Right cardiac atrium (tissue), 5 donors: ENCODE data around the gene TMEM161A. TPM values are rescaled to one million over a fixed set of nuclear protein-coding genes. Genes with fewer than 3 reads are reported as not detected.

Experiments used
- polyA plus RNA-seq: library from polyadenylated mRNA; stranded (reverse); fragments of 200-250 nt; gene quantifications from one replicate; pipeline ENCODE4 v1.2.3, GENCODE V29; 2013
- total RNA-seq, 4 donors: library from RNA; stranded (reverse); fragmentation: NEBNext Ultra II Directional; extraction: Animal tissue kit (Norgen Biotek cat#: 25700); gene quantifications; one replicate each; pipeline ENCODE4 v1.2.1, GENCODE V29; 2021
- donor health status: healthy with polysubstance abuse.
- donor health status: DM: no; HTN: yes; CAD: no.
- donor health status: DM: no; HTN: no; CAD: no.
- donor health status: DM: no; HTN: yes; CAD: no; lungs with severe emphysema.
- donor health status: DM: yes; HTN: yes; CAD: no.

Gene TMEM161A
- total and polyA plus RNA-seq, 5 donors: 14.0 to 27.0 (median 19.5) TPM

Other genes starting within 250 kb of the TMEM161A start
- gene CERS1, start 242.3 kb downstream of the TMEM161A start, total RNA-seq: 1 to 10 TPM; 1.1 to 1.9 (median 1.6) TPM
- 1.1 TPM for gene CERS1, start 242.3 kb downstream of the TMEM161A start, polyA plus RNA-seq
- 100 to 1,000 TPM; 108 to 157 (median 146) TPM for gene COPE, start 219.1 kb downstream of the TMEM161A start, total RNA-seq
- 180 TPM for gene COPE, start 219.1 kb downstream of the TMEM161A start, polyA plus RNA-seq
- gene DDX49, start 218.8 kb downstream of the TMEM161A start, total RNA-seq: 10 to 100 TPM; 21.2 to 30.5 (median 27.2) TPM
- gene DDX49, start 218.8 kb downstream of the TMEM161A start, polyA plus RNA-seq: 30.7 TPM
- 10 to 100 TPM; 10.2 to 14.9 (median 12.4) TPM for gene HOMER3, start 197.3 kb downstream of the TMEM161A start, total RNA-seq
- gene HOMER3, start 197.3 kb downstream of the TMEM161A start, polyA plus RNA-seq: 26.5 TPM
- 10 to 100 TPM; 50.3 to 77.7 (median 71.0) TPM for gene SUGP2, start 105.0 kb downstream of the TMEM161A start, total RNA-seq
- 48.3 TPM for gene SUGP2, start 105.0 kb downstream of the TMEM161A start, polyA plus RNA-seq
- gene ARMC6, start 104.9 kb downstream of the TMEM161A start, total RNA-seq: 10 to 100 TPM; 12.1 to 14.7 (median 13.8) TPM
- 16.7 TPM for gene ARMC6, start 104.9 kb downstream of the TMEM161A start, polyA plus RNA-seq
- gene SLC25A42, start 74.5 kb downstream of the TMEM161A start, total RNA-seq: 10 to 100 TPM; 13.4 to 18.7 (median 13.7) TPM
- gene SLC25A42, start 74.5 kb downstream of the TMEM161A start, polyA plus RNA-seq: 15.7 TPM
- gene MEF2B, start 31.8 kb upstream of the TMEM161A start, total RNA-seq: 1 to 10 TPM in 1 of 4 donors, under 1 TPM in 3; 0.42 to 1.1 (median 0.47) TPM
- 0.23 TPM for gene MEF2B, start 31.8 kb upstream of the TMEM161A start, polyA plus RNA-seq
- 10 to 100 TPM; 27.5 to 33.2 (median 31.3) TPM for gene BORCS8, start 53.7 kb upstream of the TMEM161A start, total RNA-seq
- 30.3 TPM for gene BORCS8, start 53.7 kb upstream of the TMEM161A start, polyA plus RNA-seq
- gene RFXANK, start 53.8 kb upstream of the TMEM161A start, total RNA-seq: 10 to 100 TPM; 35.2 to 46.1 (median 44.7) TPM
- gene RFXANK, start 53.8 kb upstream of the TMEM161A start, polyA plus RNA-seq: 55.0 TPM
- 1 to 10 TPM; 6.4 to 10.0 (median 6.7) TPM for gene NR2C2AP, start 64.9 kb upstream of the TMEM161A start, total RNA-seq
- gene NR2C2AP, start 64.9 kb upstream of the TMEM161A start, polyA plus RNA-seq: 8.1 TPM
- not detected for gene NCAN, start 73.5 kb upstream of the TMEM161A start, total RNA-seq
- not detected for gene NCAN, start 73.5 kb upstream of the TMEM161A start, polyA plus RNA-seq
- 1 to 10 TPM in 1 of 4 donors, under 1 TPM in 3; 0.48 to 1.3 (median 0.90) TPM for gene TM6SF2, start 134.8 kb upstream of the TMEM161A start, total RNA-seq
- 0.34 TPM for gene TM6SF2, start 134.8 kb upstream of the TMEM161A start, polyA plus RNA-seq
- 10 to 100 TPM; 34.8 to 44.9 (median 41.5) TPM for gene SUGP1, start 182.0 kb upstream of the TMEM161A start, total RNA-seq
- 27.4 TPM for gene SUGP1, start 182.0 kb upstream of the TMEM161A start, polyA plus RNA-seq
- gene MAU2, start 182.4 kb upstream of the TMEM161A start, total RNA-seq: 10 to 100 TPM; 26.5 to 36.2 (median 32.2) TPM
- gene MAU2, start 182.4 kb upstream of the TMEM161A start, polyA plus RNA-seq: 20.5 TPM